Neuronal stem cell (in vitro differentiated cells): ENCODE measurements around the gene COL25A1.

Experiments
- DNase-seq: peaks from one replicate; pipeline ENCODE4 v3.0.0-alpha.2; 2013; ENCODE audit warnings: low spot score
- H2AFZ ChIP-seq: one replicate; pipeline ENCODE4 v1.6.1; 2013; ENCODE audit warnings: mild to moderate bottlenecking, low read length, inconsistent platforms
- H2AK5ac ChIP-seq: 2 replicates; pipeline ENCODE4 v1.6.1; 2013; ENCODE audit warnings: low read depth, mild to moderate bottlenecking, inconsistent platforms, low read length, moderate library complexity, mixed read lengths
- H2BK120ac ChIP-seq: 2 replicates; pipeline ENCODE4 v1.6.1; 2013; ENCODE audit warnings: low read depth, mild to moderate bottlenecking, inconsistent platforms, low read length, moderate library complexity, mixed read lengths
- H2BK12ac ChIP-seq: one replicate; pipeline ENCODE4 v1.6.1; 2013; ENCODE audit warnings: low read length, inconsistent platforms
- H2BK15ac ChIP-seq: 2 replicates; pipeline ENCODE4 v1.6.1; 2013; ENCODE audit warnings: mild to moderate bottlenecking, low read length, inconsistent platforms, mixed read lengths
- H2BK5ac ChIP-seq: one replicate; pipeline ENCODE4 v1.6.1; 2013; ENCODE audit warnings: inconsistent platforms, mild to moderate bottlenecking, low read length, moderate library complexity
- H3K14ac ChIP-seq: one replicate; pipeline ENCODE4 v1.6.1; 2013; ENCODE audit warnings: low read length, inconsistent platforms
- H3K18ac ChIP-seq: 2 replicates; pipeline ENCODE4 v1.6.1; 2013; ENCODE audit warnings: low read length, inconsistent platforms
- H3K23ac ChIP-seq: 2 replicates; pipeline ENCODE4 v1.6.1; 2013; ENCODE audit warnings: low read depth, mild to moderate bottlenecking, mixed read lengths, low read length, inconsistent platforms; ENCODE audit not compliant: poor library complexity
- H3K27ac ChIP-seq: replicated peaks from 3 replicates; pipeline ENCODE4 v1.5.1; 2013; ENCODE audit warnings: low read length, inconsistent platforms
- H3K27me3 ChIP-seq, 3 experiments: 2 replicates each; pipeline ENCODE4 v1.6.1; 2013; ENCODE audit warnings: low read length in 3 of 3, mild to moderate bottlenecking in 2 of 3, inconsistent platforms in 1 of 3, low read depth in 1 of 3, mixed read lengths in 1 of 3, moderate library complexity in 1 of 3; ENCODE audit not compliant: control insufficient read depth in 3 of 3, insufficient read depth in 3 of 3
- H3K36me3 ChIP-seq, 2 donors: replicated peaks in 1 of 2; 2 replicates each; pipeline ENCODE4 v1.6.1; 2013; ENCODE audit warnings: low read length in 2 of 2; ENCODE audit not compliant: control insufficient read depth in 2 of 2, insufficient read depth in 2 of 2
- H3K4ac ChIP-seq: 2 replicates; pipeline ENCODE4 v1.6.1; 2013; ENCODE audit warnings: inconsistent platforms, mild to moderate bottlenecking, low read length, moderate library complexity
- H3K4me1 ChIP-seq, 2 donors: 1 replicate in 1 of 2; 2 replicates in 1 of 2; pipeline ENCODE4 v1.6.1; 2013; ENCODE audit warnings: low read length in 2 of 2, low read depth in 1 of 2; ENCODE audit not compliant: control insufficient read depth in 2 of 2, insufficient read depth in 1 of 2
- H3K4me2 ChIP-seq: one replicate; pipeline ENCODE4 v1.6.1; 2013; ENCODE audit warnings: mild to moderate bottlenecking, low read length, inconsistent platforms; ENCODE audit not compliant: insufficient read depth, poor library complexity, severe bottlenecking
- H3K4me3 ChIP-seq, 2 donors: 2 replicates each; pipeline ENCODE4 v1.5.1; 2013; ENCODE audit warnings: low read length in 2 of 2, mild to moderate bottlenecking in 2 of 2, inconsistent platforms in 1 of 2, moderate library complexity in 1 of 2
- H3K79me1 ChIP-seq: one replicate; pipeline ENCODE4 v1.6.1; 2013; ENCODE audit warnings: low read depth, mild to moderate bottlenecking, inconsistent platforms, low read length, moderate library complexity
- H3K9ac ChIP-seq: one replicate; pipeline ENCODE4 v1.6.1; 2013; ENCODE audit warnings: mild to moderate bottlenecking, low read depth, low read length, inconsistent platforms; ENCODE audit not compliant: poor library complexity
- H3K9me3 ChIP-seq, 2 donors: replicated peaks in 1 of 2; 2 replicates each; pipeline versions ENCODE3 to v1.6.1; 2013; ENCODE audit warnings: low read length in 2 of 2, mild to moderate bottlenecking in 2 of 2, inconsistent platforms in 1 of 2, low read depth in 1 of 2, mixed read lengths in 1 of 2, moderate library complexity in 1 of 2; ENCODE audit not compliant: control insufficient read depth in 2 of 2, insufficient read depth in 1 of 2
- H4K8ac ChIP-seq: one replicate; pipeline ENCODE4 v1.6.1; 2013; ENCODE audit warnings: low read depth, mild to moderate bottlenecking, inconsistent platforms, low read length, moderate library complexity
- H4K91ac ChIP-seq: one replicate; pipeline ENCODE4 v1.6.1; 2013; ENCODE audit warnings: low read length, low read depth, mild to moderate bottlenecking, inconsistent platforms; ENCODE audit not compliant: poor library complexity
- WGBS, 2 donors: extraction: QIAGEN DNeasy Blood & Tissue Kit; methylation state at CpG; one replicate each; pipeline ENCODE4 v1.1.7; 2013; ENCODE audit warnings: missing lambda C conversion rate in 2 of 2, mixed read lengths in 1 of 2; ENCODE audit not compliant: insufficient read length in 2 of 2, insufficient replicate concordance in 1 of 2; ENCODE audit errors: extremely low coverage in 2 of 2; 5-methylcytosine and 5-hydroxymethylcytosine counted together

The COL25A1 gene

DNA sequence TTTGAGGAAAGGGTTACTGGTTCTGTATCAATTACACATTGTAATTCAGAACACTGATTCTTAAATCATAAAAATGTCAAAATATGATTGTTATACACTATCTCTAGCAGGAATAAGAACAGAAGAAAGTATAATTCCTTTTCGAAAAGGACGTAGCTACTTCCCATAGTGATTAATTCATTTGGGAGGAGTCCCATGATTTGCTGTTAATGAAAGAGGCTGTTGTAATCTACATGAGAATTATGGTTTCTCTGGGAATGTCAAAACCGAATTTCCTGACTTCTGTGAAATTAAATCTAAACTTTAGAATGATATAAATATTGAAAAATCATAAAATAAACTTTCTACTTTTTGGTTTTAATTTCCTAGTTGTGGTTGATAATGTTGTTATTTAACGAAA lies 348.5 kb downstream of the COL25A1 start:
- Histone ChIP-seq H3K27ac (no peak overlapping the region), H3K9ac (no peak overlapping the region), H2BK5ac (no peak overlapping the region), H2BK15ac (no peak overlapping the region), H3K23ac (no peak overlapping the region), H2AFZ (no peak overlapping the region), H3K14ac (no peak overlapping the region), H3K4ac (no peak overlapping the region), H2BK12ac (no peak overlapping the region), H3K27me3 (no peaks in the 10 kb centered on the region), H3K36me3 (no peaks in the 10 kb centered on the region), H2AK5ac (no peak overlapping the region), H3K9me3 (no peaks in the 10 kb centered on the region), H3K4me1 (no peaks in the 10 kb centered on the region), H3K79me1 (no peaks in the 10 kb centered on the region), H3K18ac (no peak overlapping the region), H4K8ac (no peak overlapping the region), H2BK120ac (no peak overlapping the region), H3K4me3 (no peak overlapping the region), H3K4me2 (no peak overlapping the region), H4K91ac (no peak overlapping the region)
- no peak for DNase-seq
- no CpG with 5 or more reads among the region's 4 CpGs for WGBS, 2 donors

DNA sequence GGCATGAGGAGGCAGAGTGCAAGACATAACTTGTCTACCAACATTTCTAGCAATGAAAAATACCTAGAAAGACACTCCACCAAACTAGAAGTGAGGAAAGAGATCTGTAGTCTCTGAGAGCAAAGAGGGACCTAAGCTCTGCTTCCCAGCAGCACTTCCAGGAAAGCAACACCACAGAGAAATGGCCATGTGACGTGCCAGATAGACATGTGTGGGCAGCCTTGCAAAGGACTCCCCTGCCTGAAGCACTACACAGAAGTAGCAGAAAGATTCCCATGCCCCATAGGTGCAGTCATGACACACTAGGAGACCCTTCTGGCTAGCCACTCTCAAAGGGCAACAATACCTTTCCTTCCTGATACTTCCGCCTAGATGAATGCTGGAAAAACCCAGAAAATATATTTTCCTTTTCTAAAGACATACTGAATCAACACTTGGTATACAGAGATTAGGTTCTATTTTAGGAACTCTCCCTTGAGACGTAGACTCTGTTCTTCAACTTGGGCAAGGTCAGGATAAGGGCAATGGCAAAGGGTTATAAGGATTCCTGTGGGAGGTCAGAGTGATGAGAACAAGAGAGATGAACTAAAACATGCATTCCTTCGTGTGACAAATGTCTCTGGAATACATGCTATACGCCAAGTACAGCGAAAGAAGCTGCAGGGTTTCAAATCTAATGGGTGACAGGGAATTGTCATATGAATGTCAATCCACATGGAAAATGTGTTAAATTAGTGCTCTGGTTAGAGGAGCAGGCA lies 352.1 kb downstream of the COL25A1 start:
- Histone ChIP-seq H3K27ac (no peak overlapping the region), H2AFZ (no peak overlapping the region), H3K4ac (no peak overlapping the region), H3K4me2 (no peak overlapping the region), H2BK15ac (no peak overlapping the region), H3K23ac (no peak overlapping the region), H2BK5ac (no peak overlapping the region), H3K36me3 (no peaks in the 10 kb centered on the region), H4K91ac (no peak overlapping the region), H3K27me3 (no peaks in the 10 kb centered on the region), H2BK120ac (no peak overlapping the region), H3K18ac (no peak overlapping the region), H3K79me1 (no peaks in the 10 kb centered on the region), H3K9ac (no peak overlapping the region), H3K9me3 (no peaks in the 10 kb centered on the region), H3K4me1 (no peaks in the 10 kb centered on the region), H3K4me3 (no peak overlapping the region), H3K14ac (no peak overlapping the region), H2BK12ac (no peak overlapping the region), H4K8ac (no peak overlapping the region), H2AK5ac (no peak overlapping the region)
- whole genome bisulfite sequencing, 2 donors = no CpG with 5 or more reads among the region's 6 CpGs
- no peak for DNase-seq

DNA sequence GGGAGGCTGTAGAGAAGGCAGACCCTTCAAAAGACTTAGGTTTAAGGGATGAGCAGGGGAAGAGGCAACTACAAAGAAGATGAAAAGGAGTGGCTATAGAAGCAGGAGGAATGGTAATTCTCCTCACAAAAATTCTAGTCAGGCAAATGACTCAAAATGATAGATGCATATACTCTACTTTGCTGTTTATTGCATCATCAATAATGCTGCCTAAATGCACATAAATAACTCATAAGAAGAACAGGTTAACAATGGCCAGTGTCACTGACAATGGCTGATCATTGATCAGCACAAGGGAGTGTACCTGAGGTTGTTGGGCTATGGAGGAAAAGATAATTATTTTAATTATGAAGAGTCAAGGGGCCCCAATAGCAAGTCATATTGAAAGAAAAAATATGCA lies 354.9 kb downstream of the COL25A1 start:
- no peak overlapping the region for H3K9ac ChIP-seq
- no peak overlapping the region for H2BK120ac ChIP-seq
- no peak overlapping the region for H2AK5ac ChIP-seq
- no peak overlapping the region for H3K4me2 ChIP-seq
- DNase-seq = no peak
- no peak overlapping the region for H2BK5ac ChIP-seq
- H4K91ac ChIP-seq = no peak overlapping the region
- H3K27me3 ChIP-seq = no peaks in the 10 kb centered on the region
- H2AFZ ChIP-seq = no peak overlapping the region
- no peaks in the 10 kb centered on the region for H3K9me3 ChIP-seq
- H2BK12ac ChIP-seq = no peak overlapping the region
- no peak overlapping the region for H3K23ac ChIP-seq
- H3K4me1 ChIP-seq = no peaks in the 10 kb centered on the region
- no peak overlapping the region for H3K14ac ChIP-seq
- no peak overlapping the region for H3K27ac ChIP-seq
- H4K8ac ChIP-seq = no peak overlapping the region
- no peaks in the 10 kb centered on the region for H3K36me3 ChIP-seq
- no peak overlapping the region for H3K4me3 ChIP-seq
- H3K4ac ChIP-seq = no peak overlapping the region
- H3K79me1 ChIP-seq = no peaks in the 10 kb centered on the region
- H3K18ac ChIP-seq = no peak overlapping the region
- H2BK15ac ChIP-seq = no peak overlapping the region

DNA sequence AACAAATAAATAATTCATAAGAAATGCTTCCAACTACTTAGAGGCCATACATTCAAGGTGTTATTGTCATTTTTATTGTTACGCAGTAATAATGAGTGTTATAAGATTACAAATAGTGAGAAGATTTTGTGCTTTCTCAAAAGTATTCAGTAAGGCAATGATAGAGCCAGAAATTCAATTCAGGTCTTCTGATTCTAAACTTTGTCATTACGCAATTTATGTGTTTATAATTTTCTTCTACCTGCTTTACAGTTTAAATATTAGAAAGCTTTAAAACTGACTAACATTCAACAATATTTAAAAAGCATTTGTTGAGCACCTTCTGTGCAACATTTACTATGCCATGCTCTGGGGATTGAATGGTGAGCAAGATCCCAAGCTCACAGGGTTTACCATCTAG lies 356.2 kb downstream of the COL25A1 start:
- no peaks in the 10 kb centered on the region for H3K79me1 ChIP-seq
- no peak overlapping the region for H3K4me3 ChIP-seq

More for the DNA sequence above, 356.2 kb downstream of the COL25A1 start:
- Histone ChIP-seq H2BK12ac (no peak overlapping the region), H2BK120ac (no peak overlapping the region), H3K18ac (no peak overlapping the region), H4K91ac (no peak overlapping the region), H3K9me3 (no peaks in the 10 kb centered on the region), H3K4me2 (no peak overlapping the region), H3K27me3 (no peaks in the 10 kb centered on the region), H2AK5ac (no peak overlapping the region), H3K9ac (no peak overlapping the region), H2BK5ac (no peak overlapping the region), H2BK15ac (no peak overlapping the region), H3K36me3 (no peaks in the 10 kb centered on the region), H2AFZ (no peak overlapping the region), H3K4ac (no peak overlapping the region), H3K4me1 (no peaks in the 10 kb centered on the region), H3K23ac (no peak overlapping the region), H3K14ac (no peak overlapping the region), H4K8ac (no peak overlapping the region), H3K27ac (no peak overlapping the region)
- no CpG with 5 or more reads among the region's 2 CpGs for WGBS, 2 donors
- no peak for DNase-seq
